Smooth muscle cell (in vitro differentiated cells): Measurements from ENCODE around the gene DNMT1. TPM values are rescaled to one million over a fixed set of nuclear protein-coding genes. Genes with fewer than 3 reads are reported as not detected.

Experiments used
- DNase-seq: peaks from one replicate; lab custom pipeline; 2025; ENCODE audit not compliant: unreplicated experiment; lab: John Stamatoyannopoulos, UW
- H2AFZ ChIP-seq: fragments of 200-600 bp; sonication (generic); 2 replicates; pipeline ENCODE4 v1.6.0; 2016; ENCODE audit warnings: antibody characterized with exemption, low read depth, mild to moderate bottlenecking
- H3F3A ChIP-seq: fragments of 200-600 bp; sonication (generic); 2 replicates; pipeline ENCODE4 v1.6.0; 2017; ENCODE audit warnings: antibody characterized with exemption, low read depth
- H3K27ac ChIP-seq: fragments of 200-600 bp; sonication (generic); 2 replicates; pipeline ENCODE4 v1.5.1; 2016; ENCODE audit warnings: low read depth, mild to moderate bottlenecking
- H3K27me3 ChIP-seq: fragments of 200-600 bp; sonication (generic); 2 replicates; pipeline ENCODE4 v1.6.1; 2016; ENCODE audit warnings: low read depth, mild to moderate bottlenecking
- H3K36me3 ChIP-seq: fragments of 200-600 bp; sonication (generic); 2 replicates; pipeline ENCODE4 v1.5.1; 2016; ENCODE audit warnings: low read depth
- H3K4me1 ChIP-seq: fragments of 200-600 bp; sonication (generic); 2 replicates; pipeline ENCODE4 v1.5.1; 2016; ENCODE audit warnings: low read depth
- H3K4me2 ChIP-seq: fragments of 200-600 bp; sonication (generic); 2 replicates; pipeline ENCODE4 v1.6.0; 2016; ENCODE audit warnings: mild to moderate bottlenecking
- H3K4me3 ChIP-seq: fragments of 200-600 bp; sonication (generic); 2 replicates; pipeline ENCODE4 v1.5.1; 2016; ENCODE audit warnings: mild to moderate bottlenecking
- H3K79me2 ChIP-seq: fragments of 200-600 bp; sonication (generic); 2 replicates; pipeline ENCODE4 v1.6.0; 2016; ENCODE audit warnings: low read depth, mild to moderate bottlenecking
- H3K9ac ChIP-seq: fragments of 200-600 bp; sonication (generic); 2 replicates; pipeline ENCODE4 v1.6.0; 2016; ENCODE audit warnings: low read depth
- H3K9me3 ChIP-seq: fragments of 200-600 bp; sonication (generic); replicated peaks from 2 replicates; pipeline ENCODE4 v1.5.1; 2016; ENCODE audit warnings: low read depth
- H4K20me1 ChIP-seq: fragments of 200-600 bp; sonication (generic); 2 replicates; pipeline ENCODE4 v1.6.0; 2016; ENCODE audit warnings: low read depth
- WGBS: methylation state at CpG from one replicate; pipeline ENCODE4 v1.1.7; 2016; ENCODE audit warnings: low lambda C conversion rate; 5-methylcytosine and 5-hydroxymethylcytosine counted together
- polyA plus RNA-seq: library from polyadenylated mRNA; unstranded; fragments of >200 nt; fragmentation: Nextera tagmentation; extraction: Ambion mirVana; gene quantifications from 2 replicates; pipeline ENCODE4 v1.2.1, GENCODE V29; 2016
- total RNA-seq: library from RNA; depleted of rRNA; stranded (reverse); fragments of >200 nt; gene quantifications from 2 replicates; pipeline ENCODE4 v1.2.3, GENCODE V29; 2014
- TF ChIP-seq, protein P1 (sequence below): fragments of 200-600 bp; sonication (generic); IDR thresholded peaks from 2 replicates; pipeline ENCODE4 v1.5.1; 2017; ENCODE audit warnings: borderline replicate concordance, mild to moderate bottlenecking, antibody characterized with exemption; ENCODE audit not compliant: insufficient read depth, poor library complexity, severe bottlenecking

The DNMT1 gene
- total and polyA plus RNA-seq, 2 experiments from 2014 or later, result 39.5 to 56.7 TPM

DNA sequence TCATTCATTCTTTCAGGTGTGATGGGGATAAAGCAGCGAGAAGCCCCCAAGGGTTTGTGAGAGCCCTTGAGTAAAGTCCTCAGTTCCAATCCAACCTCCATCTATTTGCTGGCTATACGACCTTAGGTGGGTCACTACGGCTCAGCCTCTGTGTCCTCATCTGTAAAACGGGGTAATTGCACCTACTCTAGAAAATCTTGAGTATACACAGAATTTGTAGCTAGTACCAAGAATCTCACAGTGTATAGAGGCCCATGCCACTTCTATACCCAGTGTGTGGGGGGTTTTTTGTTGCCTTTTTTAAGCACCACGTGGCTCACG is 406 bp upstream of the DNMT1 start:
- no peaks in the 10 kb centered on the region for H3K36me3 ChIP-seq
- no peak overlapping the region for H3K9ac ChIP-seq
- peaks cover 42% of the 10 kb centered on the region for H3K79me2 ChIP-seq
- H4K20me1 ChIP-seq, result peaks cover 13% of the 10 kb centered on the region
- peak overlapping the region; percentile 46 for H2AFZ ChIP-seq
- no peak overlapping the region for H3K27ac ChIP-seq
- no peaks in the 10 kb centered on the region for H3K9me3 ChIP-seq
- H3K4me1 ChIP-seq, result peaks cover 10% of the 10 kb centered on the region
- peaks cover 4% of the 10 kb centered on the region for H3F3A ChIP-seq
- peak overlapping the region; percentile 85 for H3K4me3 ChIP-seq
- no peaks in the 10 kb centered on the region for H3K27me3 ChIP-seq
- DNase-seq, result no peak
- H3K4me2 ChIP-seq, result peak overlapping the region; percentile 91
- TF ChIP-seq, protein P1, sequence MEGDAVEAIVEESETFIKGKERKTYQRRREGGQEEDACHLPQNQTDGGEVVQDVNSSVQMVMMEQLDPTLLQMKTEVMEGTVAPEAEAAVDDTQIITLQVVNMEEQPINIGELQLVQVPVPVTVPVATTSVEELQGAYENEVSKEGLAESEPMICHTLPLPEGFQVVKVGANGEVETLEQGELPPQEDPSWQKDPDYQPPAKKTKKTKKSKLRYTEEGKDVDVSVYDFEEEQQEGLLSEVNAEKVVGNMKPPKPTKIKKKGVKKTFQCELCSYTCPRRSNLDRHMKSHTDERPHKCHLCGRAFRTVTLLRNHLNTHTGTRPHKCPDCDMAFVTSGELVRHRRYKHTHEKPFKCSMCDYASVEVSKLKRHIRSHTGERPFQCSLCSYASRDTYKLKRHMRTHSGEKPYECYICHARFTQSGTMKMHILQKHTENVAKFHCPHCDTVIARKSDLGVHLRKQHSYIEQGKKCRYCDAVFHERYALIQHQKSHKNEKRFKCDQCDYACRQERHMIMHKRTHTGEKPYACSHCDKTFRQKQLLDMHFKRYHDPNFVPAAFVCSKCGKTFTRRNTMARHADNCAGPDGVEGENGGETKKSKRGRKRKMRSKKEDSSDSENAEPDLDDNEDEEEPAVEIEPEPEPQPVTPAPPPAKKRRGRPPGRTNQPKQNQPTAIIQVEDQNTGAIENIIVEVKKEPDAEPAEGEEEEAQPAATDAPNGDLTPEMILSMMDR, result no peak
- WGBS, result 44% methylated on average over 6 of the region's 6 CpGs

DNA sequence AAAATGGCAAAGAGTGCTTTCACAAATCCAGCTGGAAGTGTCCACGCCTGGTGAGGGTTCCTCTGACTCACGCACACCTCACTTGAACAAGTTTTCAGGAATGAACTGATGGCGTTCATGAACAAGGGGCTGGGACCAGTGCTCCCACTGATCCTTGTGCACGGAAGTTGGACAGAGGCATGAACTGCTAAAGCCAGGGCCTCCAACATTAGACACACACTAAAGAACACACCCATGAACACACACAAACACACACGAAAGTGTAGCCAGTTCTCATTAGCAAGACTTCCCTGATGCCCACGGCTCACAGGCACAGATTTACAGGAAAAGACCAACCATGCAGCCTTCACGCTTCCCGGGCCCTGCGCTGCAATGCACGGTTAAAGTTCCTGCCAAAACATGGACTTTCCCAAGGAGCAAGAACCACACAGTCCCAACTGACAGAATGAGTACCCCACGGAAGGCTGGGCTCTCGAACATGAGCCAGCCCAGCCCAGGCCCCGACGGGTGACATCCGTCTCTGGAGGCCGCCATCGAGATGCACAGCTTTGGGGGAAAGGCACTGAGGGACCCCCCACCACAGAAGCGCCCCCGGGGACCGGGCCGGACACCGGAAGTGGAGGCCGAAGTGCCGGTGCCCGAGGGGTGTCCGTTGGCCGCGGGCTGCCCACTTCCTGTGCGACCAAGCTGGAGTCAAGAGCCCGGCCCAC is 808 bp downstream of the DNMT1 start:
- TF ChIP-seq, protein P1, result no peak
- no peak for DNase-seq
- peaks cover 54% of the 10 kb centered on the region for H3K79me2 ChIP-seq

DNA sequence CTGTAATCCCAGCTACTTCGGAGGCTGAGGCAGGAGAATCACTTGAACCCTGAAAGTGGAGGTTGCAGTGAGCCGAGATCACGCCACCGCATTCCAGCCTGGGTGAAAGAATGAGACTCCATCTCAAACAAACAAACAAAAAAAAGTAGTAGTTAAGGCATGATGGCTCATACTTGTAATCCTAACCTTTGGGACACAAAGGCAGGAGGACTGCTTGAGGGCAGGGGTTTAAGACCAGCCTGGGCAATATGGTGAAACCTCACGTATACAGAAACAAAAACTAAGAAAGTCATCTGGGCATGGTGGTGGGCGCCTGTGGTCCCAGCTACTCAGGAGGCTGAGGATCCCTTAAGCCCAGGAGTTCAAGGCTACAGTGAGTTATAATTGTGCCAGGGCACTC is 1.8 kb downstream of the DNMT1 start:
- WGBS, result 97% methylated on average over 6 of the region's 6 CpGs
- Histone ChIP-seq H3K36me3 (no peaks in the 10 kb centered on the region), H3K4me2 (peak overlapping the region; percentile 91), H3K4me3 (no peak overlapping the region), H4K20me1 (peaks cover 33% of the 10 kb centered on the region), H3K9me3 (no peaks in the 10 kb centered on the region), H3K27me3 (no peaks in the 10 kb centered on the region), H3K9ac (no peak overlapping the region), H3K79me2 (peaks cover 64% of the 10 kb centered on the region), H2AFZ (no peak overlapping the region), H3F3A (peaks cover 4% of the 10 kb centered on the region), H3K4me1 (peaks cover 10% of the 10 kb centered on the region), H3K27ac (peak overlapping the region; percentile 39)
- no peak for DNase-seq
- TF ChIP-seq, protein P1, result no peak

More for the DNA sequence above, 808 bp downstream of the DNMT1 start:
- no peaks in the 10 kb centered on the region for H3K9me3 ChIP-seq
- H3K4me3 ChIP-seq, result peak overlapping the region; percentile 85
- peaks cover 23% of the 10 kb centered on the region for H4K20me1 ChIP-seq
- H3K4me1 ChIP-seq, result peaks cover 10% of the 10 kb centered on the region
- peak overlapping the region; percentile 47 for H3K9ac ChIP-seq
- H3K27me3 ChIP-seq, result no peaks in the 10 kb centered on the region
- no peaks in the 10 kb centered on the region for H3K36me3 ChIP-seq
- WGBS, result 3% methylated on average over 30 of the region's 30 CpGs
- peak overlapping the region; percentile 91 for H3K4me2 ChIP-seq
- H3F3A ChIP-seq, result peaks cover 4% of the 10 kb centered on the region
- peak overlapping the region; percentile 39 for H3K27ac ChIP-seq
- peak overlapping the region; percentile 70 for H2AFZ ChIP-seq

- Histone ChIP-seq H3K9me3 (no peaks in the 10 kb centered on the region), H3K4me2 (no peak overlapping the region), H3K27me3 (no peaks in the 10 kb centered on the region), H3K4me1 (peaks cover 10% of the 10 kb centered on the region), H4K20me1 (peaks cover 49% of the 10 kb centered on the region), H3K27ac (no peak overlapping the region), H3K9ac (no peak overlapping the region), H3K4me3 (no peak overlapping the region), H3K36me3 (no peaks in the 10 kb centered on the region), H3F3A (peaks cover 4% of the 10 kb centered on the region), H3K79me2 (peaks cover 77% of the 10 kb centered on the region), H2AFZ (no peak overlapping the region)
- TF ChIP-seq, protein P1, result no peak
- 96% methylated on average over 2 of the region's 2 CpGs for WGBS
- DNase-seq, result no peak
Measured at GRCh38 chr19:10191347-10191746, 3.4 kb downstream of the DNMT1 start.
